Nucleus accumbens (tissue), 56 donors: ENCODE data around the gene GNG7.
A peak's percentile ranks its signal among the peaks of the same experiment; 100 is the strongest.

Experiments used
- DNase-seq, 56 donors: peaks; one replicate each; lab custom pipeline; 2025; lab: John Stamatoyannopoulos, UW

Gene GNG7

DNA sequence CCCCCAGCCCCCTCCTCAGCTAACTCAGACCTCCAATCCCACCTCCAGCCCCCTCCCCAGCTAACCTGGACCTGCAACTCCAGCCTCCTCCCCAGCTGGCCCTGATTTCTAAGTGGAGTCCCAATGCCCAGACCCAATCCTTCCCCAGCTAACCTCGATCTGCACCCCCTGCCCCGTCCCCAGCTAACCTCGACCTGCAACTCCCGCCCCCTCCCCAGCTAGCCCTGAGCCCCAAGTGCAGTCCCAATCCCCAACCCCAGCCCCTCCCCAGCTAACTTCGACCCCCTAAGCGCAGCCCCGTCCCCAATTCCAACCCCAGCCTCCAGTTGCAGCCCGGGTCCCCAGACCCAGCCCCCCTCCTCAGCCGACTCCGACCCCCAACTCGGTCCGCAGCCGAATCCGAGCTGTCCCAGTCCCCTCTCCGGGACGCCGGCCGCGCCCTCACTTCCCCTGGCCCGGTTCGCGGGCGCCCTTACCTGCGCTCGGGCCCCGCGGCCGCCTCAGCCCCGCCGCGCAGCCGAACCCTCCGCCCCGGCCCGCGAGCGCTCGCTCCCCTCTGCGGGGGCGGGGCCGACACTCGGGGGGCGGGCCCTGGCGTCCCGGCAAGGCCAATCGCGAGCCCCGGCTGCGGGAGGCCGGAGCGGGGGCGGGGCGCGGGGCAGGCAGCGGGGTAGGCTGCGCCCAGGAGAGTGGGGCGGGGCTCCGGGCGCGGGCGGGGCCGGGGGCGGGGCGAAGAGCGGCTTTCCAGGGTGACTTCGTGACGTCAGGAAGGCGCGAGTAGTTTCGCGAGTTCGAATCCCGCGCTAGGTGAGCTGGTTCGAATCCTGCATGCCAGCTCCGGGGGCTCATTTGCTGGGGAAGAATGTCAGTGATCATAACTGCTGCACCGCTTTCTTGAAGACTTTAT is at the start of gene GNG7:
TSS of gene GNG7 (minus strand) at position 525 of the 907 bp plus-strand sequence. CDS start 182,006 bp downstream, outside the sequence.
- peak in 55 of 56 donors; percentile 56 to 98 (median 90) for DNase-seq

DNA sequence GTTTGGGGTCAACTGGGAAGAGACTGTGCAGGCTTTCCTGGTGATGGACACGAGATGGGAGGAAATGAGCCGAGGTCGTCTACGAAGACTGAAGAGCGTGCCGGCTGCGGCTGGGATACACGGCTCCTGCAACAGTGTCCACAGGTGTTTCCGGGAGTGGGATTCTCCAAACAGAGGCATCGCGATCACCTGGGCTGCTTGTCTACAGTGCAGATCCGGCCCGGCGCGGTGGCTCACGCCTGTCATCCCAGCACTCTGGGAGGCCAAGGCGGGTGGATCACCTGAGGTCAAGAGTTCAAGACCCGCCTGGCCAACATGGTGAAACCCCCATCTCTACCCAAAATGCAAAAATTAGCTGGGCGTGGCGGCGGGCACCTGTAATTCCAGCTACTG is 48.9 kb upstream of the GNG7 start:
- peak in 1 of 56 donors; percentile 31 for DNase-seq

DNA sequence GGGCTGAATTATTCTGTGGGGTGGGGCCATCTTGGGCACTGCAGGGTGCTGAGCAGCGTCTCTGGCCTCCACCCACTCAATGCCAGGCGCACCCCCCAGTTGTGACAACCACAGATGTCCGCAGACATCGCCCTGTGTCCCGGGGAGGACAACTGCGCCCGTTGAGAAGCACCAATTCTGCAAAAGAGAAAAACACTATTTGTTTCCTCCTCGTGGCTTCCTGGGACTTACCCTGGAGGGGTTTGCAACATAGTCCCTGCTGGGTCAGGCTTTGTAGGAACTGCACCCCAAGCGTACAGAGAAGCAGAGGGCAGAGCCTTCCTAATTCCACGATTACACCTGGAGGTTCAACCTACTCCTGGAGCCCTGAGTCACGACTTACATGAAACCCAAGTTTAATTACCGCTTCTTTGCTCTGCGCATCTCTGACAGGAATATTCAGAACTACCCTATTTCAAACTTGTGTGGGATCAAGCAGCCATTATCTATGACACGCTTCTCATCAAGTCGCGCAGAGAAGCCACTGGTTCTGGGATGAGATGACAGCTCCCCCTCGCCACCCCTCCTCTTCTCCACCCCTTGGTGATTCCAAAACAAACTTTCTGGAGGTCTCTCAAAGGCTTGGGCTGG is 48.4 kb upstream of the GNG7 start:
- peak in 23 of 56 donors; percentile 9 to 69 (median 36) for DNase-seq

DNA sequence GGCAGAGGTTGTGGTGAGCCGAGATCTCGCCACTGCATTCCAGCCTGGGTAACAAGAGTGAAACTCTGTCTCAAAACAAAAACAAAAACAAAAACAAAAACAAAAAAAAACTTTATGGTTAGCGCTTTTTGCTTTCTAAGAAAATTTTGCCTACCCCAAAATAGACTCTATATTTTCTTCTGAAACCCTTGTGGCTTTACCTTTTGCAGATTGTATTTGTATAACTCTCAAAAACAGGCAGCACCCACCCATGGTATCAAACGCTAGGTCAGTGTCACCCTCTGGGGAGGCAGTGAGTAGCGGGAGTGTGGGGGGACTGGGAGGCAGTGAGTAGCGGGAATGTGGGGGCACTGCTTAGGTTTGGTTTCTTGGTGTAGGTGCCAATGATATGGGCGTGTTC is 44.9 kb upstream of the GNG7 start:
- no peak for DNase-seq

DNA sequence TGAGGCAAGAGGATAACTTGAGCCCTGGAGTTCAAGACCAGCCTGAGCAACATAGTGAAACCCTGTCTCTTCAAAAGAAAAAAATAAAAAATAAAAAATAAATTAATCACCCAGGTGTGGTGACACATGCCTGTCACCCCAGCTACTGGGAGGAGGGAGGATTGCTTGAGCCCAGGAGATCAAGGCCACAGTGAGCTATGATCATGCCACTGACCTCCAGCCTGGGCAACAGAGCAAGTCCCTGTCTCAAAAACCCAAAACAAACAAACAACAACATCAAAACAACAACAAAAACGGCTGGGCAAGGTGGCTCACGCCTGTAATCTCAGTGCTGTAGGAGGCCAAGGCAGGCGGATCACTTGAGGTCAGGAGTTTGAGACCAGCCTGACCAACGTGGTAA is 41.6 kb upstream of the GNG7 start:
- no peak for DNase-seq

DNA sequence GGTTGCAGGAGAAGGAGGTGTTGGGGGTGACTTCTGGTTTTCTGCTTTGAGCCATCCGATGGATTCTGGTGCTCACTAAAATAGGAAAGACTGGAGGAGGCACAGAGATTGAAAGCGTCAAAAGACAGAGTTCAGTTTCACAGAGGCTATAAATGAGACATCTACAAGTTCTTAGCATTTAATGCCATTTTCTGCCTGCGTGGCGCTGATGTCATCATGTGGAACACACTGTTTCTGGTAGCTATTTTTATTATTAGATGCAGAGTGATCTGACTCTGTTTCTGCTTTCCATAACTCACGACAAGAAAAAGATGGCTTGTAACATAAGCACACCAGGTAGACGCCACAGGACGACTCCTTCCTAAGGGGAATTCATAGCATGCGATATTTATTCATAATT is 40.6 kb upstream of the GNG7 start:
- DNase-seq = peak in 22 of 56 donors; percentile 4 to 72 (median 32)

DNA sequence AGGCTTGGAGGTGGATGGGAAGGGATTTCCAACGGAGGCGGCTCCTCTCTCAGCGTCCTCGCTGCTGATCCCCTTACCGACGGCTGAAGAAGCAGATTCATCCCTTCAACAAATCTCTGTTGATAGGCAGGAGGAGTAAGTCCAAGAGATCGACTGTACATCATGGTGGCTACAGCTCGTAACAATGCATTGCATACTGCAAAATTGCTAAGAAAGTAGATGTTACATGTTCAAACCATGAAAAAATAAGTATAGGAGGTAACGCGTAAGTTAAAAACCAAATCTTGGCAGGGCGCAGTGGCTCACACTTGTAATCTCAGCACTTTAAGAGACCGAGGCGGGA is 37.8 kb upstream of the GNG7 start:
- no peak for DNase-seq

DNA sequence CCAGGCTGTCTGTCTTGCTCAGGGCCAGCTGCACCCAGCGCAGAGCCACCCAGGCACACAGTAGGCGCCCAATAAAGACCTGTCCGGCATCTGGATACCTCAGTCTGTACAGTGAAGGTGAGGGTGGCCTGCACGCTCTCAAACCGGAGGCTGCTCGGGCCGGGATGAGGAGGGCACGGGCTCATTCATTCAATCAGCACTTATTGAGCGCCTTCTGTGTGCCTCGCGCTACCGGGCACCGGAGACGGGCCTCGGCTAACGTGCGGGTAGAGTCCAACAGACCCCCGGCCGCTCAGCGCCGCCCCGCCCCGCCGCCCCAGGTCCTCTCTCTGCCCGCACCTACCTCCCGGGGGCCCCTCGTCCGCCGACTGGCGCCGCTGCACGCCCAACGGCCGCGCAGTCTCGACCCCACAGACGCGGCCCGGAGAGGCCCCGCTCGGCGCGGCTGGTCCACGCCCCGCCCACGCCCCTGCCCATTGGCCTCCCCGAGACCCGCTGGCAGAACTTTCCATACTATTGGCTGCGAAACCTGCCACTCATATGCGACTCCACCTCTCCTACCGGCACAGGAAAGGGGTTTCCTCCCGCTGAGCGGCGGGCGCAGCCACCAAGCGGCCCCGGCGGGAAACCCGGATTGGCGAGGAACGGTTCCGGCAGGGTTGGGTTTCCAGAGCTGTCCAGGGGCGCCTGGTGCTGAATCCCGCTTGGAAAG is 37.3 kb upstream of the GNG7 start, which contains the start of gene SLC39A3:
TSS of gene SLC39A3 (minus strand) at position 416 of the 712 bp plus-strand sequence. CDS start 2,760 bp downstream, outside the sequence.
- DNase-seq = peak; percentile 61 to 98 (median 95)

DNA sequence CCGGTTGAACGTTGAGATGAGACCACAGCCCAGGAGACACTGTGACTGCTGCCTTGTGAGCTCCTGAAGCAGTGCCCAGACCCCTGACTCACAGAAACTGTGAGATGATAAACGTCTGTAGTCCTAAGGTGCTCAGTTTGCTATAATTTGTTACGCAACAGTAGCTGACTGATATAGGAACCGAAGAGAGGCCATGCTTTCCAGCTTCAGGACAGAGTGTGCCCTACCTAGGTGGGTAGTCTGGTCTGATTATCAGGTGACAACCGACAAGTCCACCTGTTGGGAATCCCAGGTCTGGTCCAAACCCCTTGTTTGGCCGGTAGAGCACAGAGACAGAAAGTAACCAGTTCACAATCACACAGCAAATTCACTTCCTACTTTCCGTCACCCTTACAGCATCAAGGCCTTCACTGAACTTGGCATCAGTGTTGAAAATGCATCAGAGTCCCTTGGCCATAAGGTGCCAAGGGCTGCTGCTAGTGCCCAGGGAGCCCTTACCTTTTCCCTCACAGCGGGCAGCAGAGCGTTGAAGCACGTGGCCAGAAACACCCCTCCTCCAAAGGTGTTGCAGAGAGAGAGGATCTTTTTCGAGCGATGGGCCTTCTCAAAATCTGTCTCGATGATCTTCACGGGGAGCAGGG is 34.2 kb upstream of the GNG7 start:
- no peak for DNase-seq

DNA sequence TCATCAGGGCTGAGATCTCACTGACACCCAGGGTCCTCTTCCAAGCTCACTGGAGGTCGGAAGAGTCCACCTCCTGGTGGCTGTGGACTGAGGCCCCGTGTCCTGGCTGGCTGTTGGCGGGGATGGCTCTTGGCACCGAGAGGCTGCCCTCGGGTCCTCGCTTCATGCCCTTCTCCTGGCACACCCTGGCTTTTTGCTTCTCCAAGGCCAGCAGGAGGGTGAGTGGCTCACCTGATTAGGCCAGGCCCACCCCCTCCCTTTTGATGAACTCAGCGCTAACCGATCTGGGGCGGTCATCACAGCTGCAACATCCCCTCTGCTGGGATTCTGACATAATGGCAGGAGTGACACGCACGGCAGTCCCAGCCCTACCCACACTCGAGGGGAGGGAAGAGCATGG is 32.9 kb upstream of the GNG7 start:
- DNase-seq = no peak

DNA sequence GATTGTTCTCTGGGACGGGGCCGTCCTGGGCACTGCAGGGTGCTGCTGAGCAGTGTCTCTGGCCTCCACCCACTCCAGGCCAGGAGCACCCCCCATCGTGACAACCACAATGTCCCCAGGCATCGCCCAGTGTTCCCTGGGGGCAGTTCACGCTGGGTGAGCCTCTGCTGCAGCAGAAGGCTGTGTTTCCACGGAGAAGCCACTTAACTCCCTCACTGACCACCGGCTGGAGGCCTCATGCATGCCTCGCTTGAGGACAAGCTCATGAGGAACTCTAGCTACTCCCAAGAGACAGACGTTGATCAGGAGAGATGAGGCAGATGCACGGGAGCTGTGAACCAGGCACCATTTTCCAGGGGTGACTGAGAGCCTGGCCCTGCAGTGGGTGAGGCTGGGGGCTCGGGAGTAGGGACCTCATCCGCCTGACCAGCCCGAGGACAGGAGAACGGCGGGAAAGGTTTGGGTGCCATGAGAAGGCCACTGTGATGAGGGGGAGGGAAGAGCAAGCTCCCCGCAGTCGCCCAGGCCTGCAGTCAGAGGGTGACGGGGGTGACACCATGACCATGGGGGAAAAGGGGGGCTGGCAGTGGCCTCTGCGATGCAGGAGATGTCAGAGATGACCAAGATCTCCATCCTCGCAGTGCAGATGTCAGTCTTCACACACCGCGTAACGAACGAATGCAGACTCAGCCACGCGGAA is 32.2 kb upstream of the GNG7 start:
- no peak for DNase-seq

DNA sequence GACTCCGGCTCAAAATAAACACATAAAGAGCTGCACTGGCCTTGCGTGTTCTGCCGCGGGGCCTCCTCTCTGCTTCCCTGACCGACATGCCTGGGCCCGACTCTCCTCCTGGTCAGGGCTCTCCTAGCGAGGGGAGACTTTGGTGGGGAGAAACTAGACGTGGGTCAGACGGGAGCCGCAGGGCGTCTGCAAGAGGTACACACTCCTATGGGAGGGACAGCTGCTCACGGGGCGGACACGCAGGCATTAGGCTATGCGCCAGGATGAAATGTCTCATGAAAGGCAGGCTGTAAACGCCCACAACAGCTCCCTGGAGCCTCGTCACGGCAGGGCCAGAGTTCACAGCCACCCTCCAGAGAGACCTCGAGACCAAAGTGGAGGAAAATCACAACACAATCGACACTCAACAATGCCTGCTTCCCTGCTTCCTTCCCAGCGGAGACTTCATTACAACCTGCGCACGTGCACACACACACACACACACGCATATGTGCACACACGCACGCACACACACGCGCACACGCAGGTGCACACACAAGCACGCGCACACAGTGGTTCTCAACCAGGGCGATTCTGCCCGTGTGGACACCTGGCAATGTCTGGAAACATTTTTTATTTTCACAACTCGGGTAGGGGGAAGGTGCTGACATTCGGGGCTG is 31.6 kb upstream of the GNG7 start:
- no peak for DNase-seq

DNA sequence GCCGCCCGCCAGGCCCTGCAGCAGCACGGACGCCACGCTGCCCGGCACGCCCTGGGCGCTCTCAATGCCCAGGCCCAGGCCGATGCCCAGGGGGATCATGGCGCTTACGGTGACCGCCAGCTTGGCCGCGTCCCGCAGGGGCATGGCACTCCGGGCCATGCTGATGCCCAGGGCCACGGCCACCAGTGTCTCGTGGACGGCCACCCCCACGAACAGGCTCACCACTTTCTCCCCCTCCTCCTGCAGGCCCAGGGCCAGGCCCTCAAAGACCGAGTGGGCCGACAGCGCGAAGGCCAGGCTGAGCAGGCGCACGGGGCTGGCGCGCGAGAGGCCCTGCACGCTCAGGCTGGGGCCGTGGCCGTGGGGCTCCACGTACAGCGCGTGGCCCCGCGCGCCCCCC is 30.4 kb upstream of the GNG7 start:
- DNase-seq = no peak

DNA sequence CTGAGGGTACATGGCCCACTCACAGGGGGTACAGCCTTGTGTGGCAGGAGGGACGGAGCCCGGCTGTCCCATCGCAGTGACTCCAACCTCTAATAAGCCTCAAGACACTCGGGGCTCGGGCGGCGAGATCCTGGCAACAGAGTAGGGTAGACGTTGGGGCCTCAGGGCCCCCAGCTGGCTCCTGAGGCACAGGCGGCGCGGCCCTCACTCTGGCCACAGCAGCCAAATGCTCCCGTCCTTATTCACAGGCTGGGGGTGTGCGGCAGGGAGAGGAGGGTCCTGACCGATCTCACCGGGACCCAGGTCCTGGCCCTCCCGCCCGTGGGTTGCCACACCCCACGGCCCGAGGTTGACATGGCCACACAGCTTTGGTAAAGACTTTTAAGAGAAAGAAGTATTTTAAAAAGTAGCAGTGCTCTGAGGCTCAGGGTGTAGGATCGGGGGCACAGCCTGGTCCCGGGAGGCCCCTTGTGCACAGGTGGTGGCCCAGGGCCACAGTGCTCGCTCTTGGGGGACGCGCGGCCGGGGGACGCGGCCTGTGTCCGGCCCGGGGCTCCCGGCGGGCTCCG is 29.7 kb upstream of the GNG7 start:
- no peak for DNase-seq

DNA sequence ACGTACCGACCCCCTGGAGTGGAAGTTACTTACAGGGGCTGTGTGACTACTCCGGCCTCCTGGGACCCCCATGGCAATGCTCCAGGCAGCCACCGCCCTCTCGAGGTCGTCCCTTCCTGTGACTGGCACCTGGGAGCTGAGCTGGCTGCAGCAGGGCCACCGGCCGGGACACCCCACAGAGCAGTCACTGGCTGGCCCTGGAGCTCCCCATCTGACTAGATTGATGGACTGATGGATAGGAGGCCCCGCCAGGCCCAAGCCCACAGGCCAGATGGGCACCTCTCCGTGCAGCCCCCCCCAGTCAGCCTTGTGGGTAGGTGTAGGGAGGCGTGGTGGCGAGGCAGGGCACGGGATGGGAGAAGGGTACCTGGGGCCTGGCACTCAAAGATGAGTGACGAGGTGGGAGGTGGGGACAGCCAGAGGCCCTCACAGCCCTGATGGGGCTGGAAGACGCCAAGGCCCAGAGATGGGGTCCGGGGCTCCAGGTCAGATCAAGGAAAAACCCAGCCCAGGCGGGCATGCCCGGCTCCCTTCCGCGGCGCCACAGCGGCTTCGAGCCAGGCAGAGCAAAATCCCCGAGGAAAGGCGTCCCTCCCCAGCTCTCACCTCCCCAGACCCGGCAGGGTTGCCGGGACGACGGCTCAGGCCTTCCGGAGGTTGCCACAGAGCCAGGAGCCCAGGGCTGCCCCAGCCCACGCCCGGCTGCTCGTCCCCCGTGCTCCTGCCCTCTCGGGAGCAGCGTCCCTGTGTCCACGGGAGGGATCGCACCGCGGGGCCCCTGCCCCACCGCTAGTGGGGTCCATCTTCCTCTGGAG is 28.9 kb upstream of the GNG7 start:
- no peak for DNase-seq

DNA sequence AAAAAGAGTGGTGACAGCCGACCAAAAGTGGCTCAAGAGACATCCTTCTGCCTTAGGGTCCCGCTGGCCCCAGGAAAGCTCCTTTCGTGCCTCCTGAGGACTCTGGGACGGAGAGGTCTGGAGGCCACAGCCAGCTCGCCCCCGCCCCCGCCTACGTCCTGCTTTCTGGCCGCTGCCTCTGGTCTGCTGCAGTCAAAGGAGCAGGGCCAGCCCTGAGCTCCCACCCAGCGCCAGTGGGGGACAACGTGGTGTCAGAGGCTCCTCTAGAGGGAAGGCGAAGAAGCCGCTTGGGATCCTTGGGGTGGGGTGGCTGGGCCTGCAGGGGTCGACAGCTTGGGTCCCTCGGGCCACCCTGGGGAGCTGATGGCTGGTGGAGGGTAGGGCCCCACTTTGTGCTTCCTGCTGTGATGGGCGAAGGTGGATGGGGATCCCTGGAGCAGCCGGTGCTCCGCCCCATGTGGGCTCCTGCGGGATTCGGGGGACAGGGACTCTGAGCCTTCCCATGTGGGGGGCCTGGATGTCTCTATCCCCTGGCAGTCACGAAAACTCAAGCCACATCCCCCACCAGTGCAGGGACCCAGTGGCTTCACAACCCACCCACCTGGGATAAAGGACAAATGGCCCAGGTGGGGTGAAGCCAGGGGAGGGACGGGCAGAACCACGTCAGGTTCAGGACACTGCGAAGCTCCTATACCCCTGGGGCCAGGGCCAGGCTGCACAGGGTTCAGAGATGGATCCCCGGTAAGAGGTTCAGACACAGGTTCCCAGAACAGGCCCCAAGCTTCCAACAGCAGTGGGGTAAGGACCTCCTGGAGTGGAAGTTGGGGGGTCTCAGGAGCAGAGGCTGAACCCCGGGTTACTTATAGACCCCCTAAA is 27.7 kb upstream of the GNG7 start:
- DNase-seq = no peak

DNA sequence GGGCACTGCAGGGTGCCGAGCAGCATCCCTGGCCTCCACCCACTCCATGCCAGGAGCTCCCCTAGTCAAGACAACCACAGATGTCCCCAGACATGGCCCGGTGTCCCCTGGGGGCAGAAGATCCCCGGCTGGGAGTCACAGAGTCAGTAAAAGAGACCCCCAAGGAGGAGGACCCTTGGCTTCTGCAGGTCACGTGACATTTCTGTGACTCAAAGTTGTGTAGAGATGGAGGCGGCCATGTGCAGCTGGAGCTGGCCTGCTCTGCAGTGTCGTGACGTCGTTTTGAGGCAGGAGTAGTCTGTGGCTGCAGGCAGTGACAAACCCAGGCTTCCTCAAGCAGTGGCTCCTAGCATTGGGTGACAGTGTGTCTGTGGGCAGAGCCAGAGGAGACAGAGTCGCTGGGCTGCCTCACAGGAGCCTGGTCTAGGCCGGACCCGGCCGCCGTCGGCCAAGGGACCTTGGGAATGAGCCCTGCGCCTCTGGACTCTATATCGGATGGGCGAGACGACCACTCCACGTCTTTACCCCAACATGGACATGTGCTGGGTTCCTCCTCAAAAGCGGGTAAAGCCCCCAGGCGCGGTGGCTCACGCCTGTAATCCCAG is 26.4 kb upstream of the GNG7 start:
- no peak for DNase-seq
